ENCODE measurements around the gene NEK10. TPM values are rescaled to one million over a fixed set of nuclear protein-coding genes. Genes with fewer than 3 reads are reported as not detected.

Gene NEK10
- total and polyA plus RNA-seq, 2 of the 4 experiments (the other 2 are of a cell fraction): 2.2 to 6.6 TPM

DNA sequence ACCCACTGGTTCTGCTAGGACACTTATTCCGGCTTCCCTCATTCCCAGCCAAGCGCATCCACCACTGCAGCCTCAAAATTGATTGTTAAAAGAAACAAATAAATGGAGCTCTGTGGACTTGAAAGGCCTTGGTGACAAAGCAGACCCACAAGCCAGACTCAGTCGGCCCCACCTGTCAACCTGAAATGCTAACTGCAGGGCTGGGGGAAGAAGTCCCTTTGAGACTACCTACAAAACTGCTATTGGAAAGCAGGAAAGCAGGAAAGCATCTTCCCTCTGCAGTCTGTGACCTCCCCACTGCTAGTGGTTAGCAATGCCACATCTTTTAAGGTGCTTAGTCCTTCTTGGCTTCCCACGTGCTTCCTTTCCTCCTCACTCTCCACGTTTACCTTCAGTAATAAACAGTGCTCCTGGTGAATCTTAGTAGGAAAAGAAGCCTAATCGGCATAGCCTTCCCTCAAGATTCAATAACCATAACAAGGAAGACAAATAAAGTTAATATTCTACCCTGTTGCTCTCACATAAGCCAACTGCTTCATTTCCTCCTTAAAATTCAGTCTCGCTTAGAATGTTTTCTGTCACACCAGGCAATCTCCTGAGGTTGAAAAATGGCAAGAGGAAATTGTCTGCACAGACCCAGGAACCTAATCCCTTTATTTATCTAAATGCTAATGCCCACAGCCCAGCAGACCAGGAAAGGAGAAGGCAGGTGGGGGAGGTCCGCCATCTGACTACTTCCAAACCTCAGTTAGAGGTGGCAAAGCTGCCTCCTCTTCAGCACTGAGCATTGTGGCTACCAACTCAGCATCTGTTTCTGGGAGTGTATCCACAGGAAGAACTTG, 296.2 kb downstream of the NEK10 start:
- Histone ChIP-seq H3K4me3 (ENCODE audit: insufficient read depth, low read depth, low read length) (no peak overlapping the region), H4K20me1 (ENCODE audit: insufficient read depth, low read length) (no peaks in the 10 kb centered on the region), H3K27ac (ENCODE audit: insufficient read depth, low read length) (no peak overlapping the region), H3K23ac (ENCODE audit: low read depth, low read length) (no peak overlapping the region), H3K4me2 (ENCODE audit: low read depth, low read length) (no peak overlapping the region), H3K9me1 (ENCODE audit: insufficient read depth, low read length) (no peaks in the 10 kb centered on the region), H4K91ac (ENCODE audit: insufficient read depth, low read depth, low read length) (no peak overlapping the region), H2AK5ac (ENCODE audit: low read depth, low read length) (no peak overlapping the region), H3K79me1 (ENCODE audit: low read depth in 1 of 2, low read length in 2 of 2) (no peaks in the 10 kb centered on the region), H3K27me3 (ENCODE audit: control insufficient read depth, insufficient read depth, low read length) (no peaks in the 10 kb centered on the region; the same call in 1 of the 2 replicates), H2AFZ (replicated peaks; ENCODE audit: low read length, poor library complexity) (peak overlapping the region; percentile 46), H4K8ac (ENCODE audit: low read depth in 2 of 2, low read length in 2 of 2) (no peak overlapping the region), H3K36me3 (ENCODE audit: control insufficient read depth, insufficient read depth, low read length) (no peaks in the 10 kb centered on the region), H2BK20ac (ENCODE audit: low read depth, low read length) (no peak overlapping the region), H3K4me1 (ENCODE audit: control insufficient read depth, insufficient read depth, low read length) (no peaks in the 10 kb centered on the region), H4K5ac (ENCODE audit: low read depth, low read length) (no peak overlapping the region), H3K4ac (ENCODE audit: low read depth, low read length) (no peak overlapping the region), H2BK120ac (ENCODE audit: low read depth, low read length) (no peak overlapping the region), H3K9me3 (ENCODE audit: control insufficient read depth, insufficient read depth, low read length) (no peaks in the 10 kb centered on the region), H2BK5ac (ENCODE audit: low read depth, low read length, poor library complexity, severe bottlenecking) (no peak overlapping the region), H2AK9ac (replicated peaks; ENCODE audit: low read depth, low read length, poor library complexity) (no peak overlapping the region), H3K18ac (ENCODE audit: low read depth, low read length) (no peak overlapping the region), H3K9ac (ENCODE audit: low read depth, low read length) (no peak overlapping the region), H3K14ac (replicated peaks; ENCODE audit: low read depth, low read length) (no peak overlapping the region), H3K56ac (ENCODE audit: extremely low read depth, insufficient read depth, low read length) (no peak overlapping the region), H2BK15ac (ENCODE audit: low read depth, low read length) (no peak overlapping the region)
- intact Hi-C loops (cut with micrococcal nuclease) (no loop called here), dilution Hi-C loops (cut with HindIII; ENCODE audit: low sequenced_read_pairs, unreplicated experiment) (no loop called here), in situ Hi-C loops (cut with MboI; ENCODE audit: low sequenced_read_pairs) (no loop called here)
- ChIA-PET POLR2A (ENCODE audit: unreplicated experiment) (no interaction called here), CTCF (no interaction called here)
- WGBS, 2 experiments (ENCODE audit: extremely low coverage in 2 of 2, insufficient read length in 1 of 2): no CpG with 5 or more reads among the region's 8 CpGs
- BruUV-seq (replicated peaks): no TSS peak
- no peak for DNase-seq
- no peak for ATAC-seq (ENCODE audit: low read depth)
- TF ChIP-seq RFX5 (IDR thresholded peaks at IDR 0.05; ENCODE audit: low read depth, low read length) (no peak), RCOR1 (IDR thresholded peaks at IDR 0.05; ENCODE audit: insufficient replicate concordance, low read length) (no peak), MAZ (IDR thresholded peaks at IDR 0.05; ENCODE audit: borderline replicate concordance, low read depth, low read length) (no peak), MXI1 (IDR thresholded peaks at IDR 0.05; ENCODE audit: borderline replicate concordance, low read depth, low read length) (no peak), FOS (IDR thresholded peaks at IDR 0.05; ENCODE audit: low read depth, low read length) (no peak), USF2 (IDR thresholded peaks at IDR 0.05; ENCODE audit: low read depth, low read length) (no peak), MAFK (IDR thresholded peaks at IDR 0.05; ENCODE audit: low read depth, low read length) (no peak), NFE2L2 (IDR thresholded peaks at IDR 0.05; ENCODE audit: low read depth, low read length) (no peak), CHD1 (IDR thresholded peaks at IDR 0.05; ENCODE audit: low read depth, low read length) (no peak), SMC3 (IDR thresholded peaks at IDR 0.05; ENCODE audit: low read depth, low read length) (no peak), CEBPB (IDR thresholded peaks at IDR 0.05; ENCODE audit: low read depth, low read length) (no peak), POLR2A (IDR thresholded peaks at IDR 0.05; ENCODE audit: low read depth, low read length) (no peak), ELK1 (IDR thresholded peaks at IDR 0.05; ENCODE audit: borderline replicate concordance, low read depth, low read length) (no peak), RAD21 (IDR thresholded peaks at IDR 0.05; ENCODE audit: low read length) (no peak), BHLHE40 (IDR thresholded peaks at IDR 0.05; ENCODE audit: low read depth, low read length) (no peak)
- TF ChIP-seq, protein P1, sequence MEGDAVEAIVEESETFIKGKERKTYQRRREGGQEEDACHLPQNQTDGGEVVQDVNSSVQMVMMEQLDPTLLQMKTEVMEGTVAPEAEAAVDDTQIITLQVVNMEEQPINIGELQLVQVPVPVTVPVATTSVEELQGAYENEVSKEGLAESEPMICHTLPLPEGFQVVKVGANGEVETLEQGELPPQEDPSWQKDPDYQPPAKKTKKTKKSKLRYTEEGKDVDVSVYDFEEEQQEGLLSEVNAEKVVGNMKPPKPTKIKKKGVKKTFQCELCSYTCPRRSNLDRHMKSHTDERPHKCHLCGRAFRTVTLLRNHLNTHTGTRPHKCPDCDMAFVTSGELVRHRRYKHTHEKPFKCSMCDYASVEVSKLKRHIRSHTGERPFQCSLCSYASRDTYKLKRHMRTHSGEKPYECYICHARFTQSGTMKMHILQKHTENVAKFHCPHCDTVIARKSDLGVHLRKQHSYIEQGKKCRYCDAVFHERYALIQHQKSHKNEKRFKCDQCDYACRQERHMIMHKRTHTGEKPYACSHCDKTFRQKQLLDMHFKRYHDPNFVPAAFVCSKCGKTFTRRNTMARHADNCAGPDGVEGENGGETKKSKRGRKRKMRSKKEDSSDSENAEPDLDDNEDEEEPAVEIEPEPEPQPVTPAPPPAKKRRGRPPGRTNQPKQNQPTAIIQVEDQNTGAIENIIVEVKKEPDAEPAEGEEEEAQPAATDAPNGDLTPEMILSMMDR (conservative IDR thresholded peaks at IDR 0.05; ENCODE audit: low read depth, low read length): no peak
